Neuronal stem cell (in vitro differentiated cells): ENCODE results near the gene TSEN54.
A peak's percentile ranks its signal among the peaks of the same experiment; 100 is the strongest.

Experiments used
- DNase-seq: peaks from one replicate; pipeline ENCODE4 v3.0.0-alpha.2; 2013; ENCODE audit warnings: low spot score
- H2AFZ ChIP-seq: one replicate; pipeline ENCODE4 v1.6.1; 2013; ENCODE audit warnings: mild to moderate bottlenecking, low read length, inconsistent platforms
- H2AK5ac ChIP-seq: 2 replicates; pipeline ENCODE4 v1.6.1; 2013; ENCODE audit warnings: low read depth, mild to moderate bottlenecking, inconsistent platforms, low read length, moderate library complexity, mixed read lengths
- H2BK120ac ChIP-seq: 2 replicates; pipeline ENCODE4 v1.6.1; 2013; ENCODE audit warnings: low read depth, mild to moderate bottlenecking, inconsistent platforms, low read length, moderate library complexity, mixed read lengths
- H2BK12ac ChIP-seq: one replicate; pipeline ENCODE4 v1.6.1; 2013; ENCODE audit warnings: low read length, inconsistent platforms
- H2BK15ac ChIP-seq: 2 replicates; pipeline ENCODE4 v1.6.1; 2013; ENCODE audit warnings: mild to moderate bottlenecking, low read length, inconsistent platforms, mixed read lengths
- H2BK5ac ChIP-seq: one replicate; pipeline ENCODE4 v1.6.1; 2013; ENCODE audit warnings: inconsistent platforms, mild to moderate bottlenecking, low read length, moderate library complexity
- H3K14ac ChIP-seq: one replicate; pipeline ENCODE4 v1.6.1; 2013; ENCODE audit warnings: low read length, inconsistent platforms
- H3K18ac ChIP-seq: 2 replicates; pipeline ENCODE4 v1.6.1; 2013; ENCODE audit warnings: low read length, inconsistent platforms
- H3K23ac ChIP-seq: 2 replicates; pipeline ENCODE4 v1.6.1; 2013; ENCODE audit warnings: low read depth, mild to moderate bottlenecking, mixed read lengths, low read length, inconsistent platforms; ENCODE audit not compliant: poor library complexity
- H3K27ac ChIP-seq: replicated peaks from 3 replicates; pipeline ENCODE4 v1.5.1; 2013; ENCODE audit warnings: low read length, inconsistent platforms
- H3K27me3 ChIP-seq, 3 experiments: 2 replicates each; pipeline ENCODE4 v1.6.1; 2013; ENCODE audit warnings: low read length in 3 of 3, mild to moderate bottlenecking in 2 of 3, inconsistent platforms in 1 of 3, low read depth in 1 of 3, mixed read lengths in 1 of 3, moderate library complexity in 1 of 3; ENCODE audit not compliant: control insufficient read depth in 3 of 3, insufficient read depth in 3 of 3
- H3K36me3 ChIP-seq, 2 donors: replicated peaks in 1 of 2; 2 replicates each; pipeline ENCODE4 v1.6.1; 2013; ENCODE audit warnings: low read length in 2 of 2; ENCODE audit not compliant: control insufficient read depth in 2 of 2, insufficient read depth in 2 of 2
- H3K4ac ChIP-seq: 2 replicates; pipeline ENCODE4 v1.6.1; 2013; ENCODE audit warnings: inconsistent platforms, mild to moderate bottlenecking, low read length, moderate library complexity
- H3K4me1 ChIP-seq, 2 donors: 1 replicate in 1 of 2; 2 replicates in 1 of 2; pipeline ENCODE4 v1.6.1; 2013; ENCODE audit warnings: low read length in 2 of 2, low read depth in 1 of 2; ENCODE audit not compliant: control insufficient read depth in 2 of 2, insufficient read depth in 1 of 2
- H3K4me2 ChIP-seq: one replicate; pipeline ENCODE4 v1.6.1; 2013; ENCODE audit warnings: mild to moderate bottlenecking, low read length, inconsistent platforms; ENCODE audit not compliant: insufficient read depth, poor library complexity, severe bottlenecking
- H3K4me3 ChIP-seq, 2 donors: 2 replicates each; pipeline ENCODE4 v1.5.1; 2013; ENCODE audit warnings: low read length in 2 of 2, mild to moderate bottlenecking in 2 of 2, inconsistent platforms in 1 of 2, moderate library complexity in 1 of 2
- H3K79me1 ChIP-seq: one replicate; pipeline ENCODE4 v1.6.1; 2013; ENCODE audit warnings: low read depth, mild to moderate bottlenecking, inconsistent platforms, low read length, moderate library complexity
- H3K9ac ChIP-seq: one replicate; pipeline ENCODE4 v1.6.1; 2013; ENCODE audit warnings: mild to moderate bottlenecking, low read depth, low read length, inconsistent platforms; ENCODE audit not compliant: poor library complexity
- H3K9me3 ChIP-seq, 2 donors: replicated peaks in 1 of 2; 2 replicates each; pipeline versions ENCODE3 to v1.6.1; 2013; ENCODE audit warnings: low read length in 2 of 2, mild to moderate bottlenecking in 2 of 2, inconsistent platforms in 1 of 2, low read depth in 1 of 2, mixed read lengths in 1 of 2, moderate library complexity in 1 of 2; ENCODE audit not compliant: control insufficient read depth in 2 of 2, insufficient read depth in 1 of 2
- H4K8ac ChIP-seq: one replicate; pipeline ENCODE4 v1.6.1; 2013; ENCODE audit warnings: low read depth, mild to moderate bottlenecking, inconsistent platforms, low read length, moderate library complexity
- H4K91ac ChIP-seq: one replicate; pipeline ENCODE4 v1.6.1; 2013; ENCODE audit warnings: low read length, low read depth, mild to moderate bottlenecking, inconsistent platforms; ENCODE audit not compliant: poor library complexity
- WGBS, 2 donors: extraction: QIAGEN DNeasy Blood & Tissue Kit; methylation state at CpG; one replicate each; pipeline ENCODE4 v1.1.7; 2013; ENCODE audit warnings: missing lambda C conversion rate in 2 of 2, mixed read lengths in 1 of 2; ENCODE audit not compliant: insufficient read length in 2 of 2, insufficient replicate concordance in 1 of 2; ENCODE audit errors: extremely low coverage in 2 of 2; 5-methylcytosine and 5-hydroxymethylcytosine counted together

The TSEN54 gene

GRCh38 chr17:75488693-75489510 lies 27.4 kb upstream of the TSEN54 start:
- no peak for DNase-seq
- no peak overlapping the region for H2AK5ac ChIP-seq
- no peak overlapping the region for H2BK15ac ChIP-seq
- no peaks in the 10 kb centered on the region for H3K27me3 ChIP-seq
- no peak overlapping the region for H2BK120ac ChIP-seq
- H3K14ac ChIP-seq, result no peak overlapping the region
- H3K9me3 ChIP-seq, result peaks cover 0 to 1% of the 10 kb centered on the region in 2 donors
- H4K8ac ChIP-seq, result no peak overlapping the region
- peaks cover 23 to 61% of the 10 kb centered on the region in 2 donors for H3K36me3 ChIP-seq
- no peak overlapping the region for H3K4me2 ChIP-seq
- H2BK12ac ChIP-seq, result no peak overlapping the region
- H3K4me1 ChIP-seq, result peaks cover 0 to 1% of the 10 kb centered on the region in 2 donors
- WGBS, 2 donors, result no CpG with 5 or more reads among the region's 24 CpGs
- H3K4me3 ChIP-seq, result no peak overlapping the region
- H3K79me1 ChIP-seq, result peaks cover 4% of the 10 kb centered on the region
- H3K18ac ChIP-seq, result peak overlapping the region; percentile 44
- H2BK5ac ChIP-seq, result no peak overlapping the region
- H3K9ac ChIP-seq, result no peak overlapping the region
- no peak overlapping the region for H3K27ac ChIP-seq
- H3K4ac ChIP-seq, result no peak overlapping the region
- no peak overlapping the region for H3K23ac ChIP-seq
- H2AFZ ChIP-seq, result no peak overlapping the region
- H4K91ac ChIP-seq, result no peak overlapping the region

GRCh38 chr17:75489511-75489955 lies 26.8 kb upstream of the TSEN54 start:
- Histone ChIP-seq H3K9ac (peak overlapping the region; percentile 24), H3K23ac (no peak overlapping the region), H4K8ac (no peak overlapping the region), H2AFZ (no peak overlapping the region), H3K4me3 (no peak overlapping the region), H3K9me3 (peaks cover 0 to 1% of the 10 kb centered on the region in 2 donors), H3K4ac (no peak overlapping the region), H3K14ac (peak overlapping the region; percentile 31), H3K4me2 (no peak overlapping the region), H3K27me3 (no peaks in the 10 kb centered on the region), H2BK15ac (no peak overlapping the region), H2AK5ac (no peak overlapping the region), H3K18ac (peak overlapping the region; percentile 44), H2BK12ac (no peak overlapping the region), H3K4me1 (peaks cover 0 to 1% of the 10 kb centered on the region in 2 donors), H2BK5ac (no peak overlapping the region), H3K36me3 (peaks cover 29 to 67% of the 10 kb centered on the region in 2 donors), H2BK120ac (no peak overlapping the region), H3K27ac (no peak overlapping the region), H3K79me1 (peaks cover 4% of the 10 kb centered on the region), H4K91ac (no peak overlapping the region)
- WGBS, 2 donors, result no CpG with 5 or more reads among the region's 14 CpGs
- DNase-seq, result no peak

GRCh38 chr17:75490173-75490743 lies 26.1 kb upstream of the TSEN54 start:
- Histone ChIP-seq H3K27me3 (no peaks in the 10 kb centered on the region), H3K9me3 (peaks cover 0 to 1% of the 10 kb centered on the region in 2 donors), H3K23ac (no peak overlapping the region), H3K18ac (no peak overlapping the region), H3K4ac (no peak overlapping the region), H3K4me2 (no peak overlapping the region), H3K4me3 (no peak overlapping the region), H2BK12ac (no peak overlapping the region), H2AK5ac (no peak overlapping the region), H3K27ac (no peak overlapping the region), H3K36me3 (peaks cover 35 to 74% of the 10 kb centered on the region in 2 donors), H3K14ac (peak overlapping the region; percentile 64), H3K9ac (no peak overlapping the region), H2BK15ac (no peak overlapping the region), H3K79me1 (peaks cover 4% of the 10 kb centered on the region), H2AFZ (no peak overlapping the region), H3K4me1 (peaks cover 0 to 1% of the 10 kb centered on the region in 2 donors), H4K91ac (no peak overlapping the region), H2BK120ac (no peak overlapping the region), H4K8ac (no peak overlapping the region), H2BK5ac (no peak overlapping the region)
- WGBS, 2 donors, result no CpG with 5 or more reads among the region's 14 CpGs
- no peak for DNase-seq

GRCh38 chr17:75490953-75491649 lies 25.2 kb upstream of the TSEN54 start:
- H3K14ac ChIP-seq, result peak overlapping the region; percentile 90
- peaks cover 4% of the 10 kb centered on the region for H3K79me1 ChIP-seq
- H2BK12ac ChIP-seq, result peak overlapping the region; percentile 6
- no peak overlapping the region for H2AFZ ChIP-seq
- no CpG with 5 or more reads among the region's 19 CpGs for WGBS, 2 donors
- H4K8ac ChIP-seq, result no peak overlapping the region
- H3K4me2 ChIP-seq, result no peak overlapping the region
- H3K4ac ChIP-seq, result no peak overlapping the region
- no peaks in the 10 kb centered on the region for H3K27me3 ChIP-seq
- no peak overlapping the region for H3K27ac ChIP-seq
- no peak overlapping the region for H2AK5ac ChIP-seq
- H3K9me3 ChIP-seq, result peaks cover 0 to 1% of the 10 kb centered on the region in 2 donors
- H3K36me3 ChIP-seq, result peaks cover 38 to 77% of the 10 kb centered on the region in 2 donors
- no peak overlapping the region for H2BK120ac ChIP-seq
- no peak overlapping the region for H3K18ac ChIP-seq
- no peak overlapping the region for H4K91ac ChIP-seq
- H2BK15ac ChIP-seq, result no peak overlapping the region
- DNase-seq, result no peak
- peak overlapping the region in 1 of 2 donors; percentile 11 for H3K4me3 ChIP-seq
- H3K9ac ChIP-seq, result no peak overlapping the region
- H2BK5ac ChIP-seq, result peak overlapping the region; percentile 39
- H3K4me1 ChIP-seq, result peaks cover 0 to 1% of the 10 kb centered on the region in 2 donors
- peak overlapping the region; percentile 55 for H3K23ac ChIP-seq
